CD4-positive, alpha-beta T cell treated with Interleukin-15 for 1 hour (primary cell): ENCODE results near the gene PUM1.

Experiments used
- DNase-seq: peaks from one replicate; pipeline ENCODE4 v3.0.0-alpha.2; 2020

PUM1 gene

GRCh38 chr1:30920827-30921226, 144.7 kb downstream of the PUM1 start:
- DNase-seq, result no peak

GRCh38 chr1:30919025-30919881, 146.3 kb downstream of the PUM1 start:
- DNase-seq, result peak; percentile 20

GRCh38 chr1:30916296-30916695, 149.2 kb downstream of the PUM1 start:
- no peak for DNase-seq

GRCh38 chr1:30915491-30916230, 149.9 kb downstream of the PUM1 start:
- no peak for DNase-seq

GRCh38 chr1:30914931-30915330, 150.6 kb downstream of the PUM1 start:
- DNase-seq, result no peak

GRCh38 chr1:30914587-30914922, 151.0 kb downstream of the PUM1 start:
- DNase-seq, result no peak

- peak; percentile 54 for DNase-seq
Measured at GRCh38 chr1:30912913-30913652, 152.4 kb downstream of the PUM1 start.

GRCh38 chr1:30912224-30912623, 153.3 kb downstream of the PUM1 start:
- DNase-seq, result no peak

- DNase-seq, result peak; percentile 56
Measured at GRCh38 chr1:30911059-30911954, 154.2 kb downstream of the PUM1 start.

- no peak for DNase-seq
Measured at GRCh38 chr1:30909365-30910068, 156.0 kb downstream of the PUM1 start.

GRCh38 chr1:30908696-30909364, 156.7 kb downstream of the PUM1 start, which contains the start of gene SDC3:
SDC3 (minus strand) TSS chr1:30908758; CDS start chr1:30908586, 172 bp downstream.
- no peak for DNase-seq

GRCh38 chr1:30908316-30908695, 157.2 kb downstream of the PUM1 start:
- no peak for DNase-seq

- no peak for DNase-seq
Measured at GRCh38 chr1:30907481-30908315, 157.8 kb downstream of the PUM1 start.

- DNase-seq, result no peak
Measured at GRCh38 chr1:30906631-30907441, 158.7 kb downstream of the PUM1 start.

- no peak for DNase-seq
Measured at GRCh38 chr1:30905916-30906620, 159.4 kb downstream of the PUM1 start.

- DNase-seq, result no peak
Measured at GRCh38 chr1:30905403-30905802, 160.1 kb downstream of the PUM1 start.

- DNase-seq, result no peak
Measured at GRCh38 chr1:30904962-30905335, 160.6 kb downstream of the PUM1 start.

GRCh38 chr1:30904191-30904961, 161.1 kb downstream of the PUM1 start:
- DNase-seq, result no peak
